Tibial nerve (tissue), 4 donors: ENCODE data around the gene KRTAP1-5.

ENCODE experiments used
- CTCF ChIP-seq, 5 experiments: fragments of 200-600 bp in 3 of 5; fragments of 450-650 bp in 2 of 5; sonication (generic) in 3 of 5; IDR thresholded peaks; one replicate each; pipeline ENCODE4 v1.5.1; 2016 to 2019; ENCODE audit warnings: antibody characterized with exemption in 5 of 5, mild to moderate bottlenecking in 3 of 5, moderate library complexity in 2 of 5
- EP300 ChIP-seq, 2 donors: sonication (generic); formaldehyde crosslinking; IDR thresholded peaks; one replicate each; pipeline ENCODE4 v1.6.1; 2017; ENCODE audit warnings: antibody characterized with exemption in 2 of 2, mild to moderate bottlenecking in 1 of 2
- POLR2A ChIP-seq, 2 donors: fragments of 450-650 bp; IDR thresholded peaks; one replicate each; pipeline ENCODE4 v1.6.1; 2017; ENCODE audit warnings: antibody characterized with exemption in 2 of 2, mild to moderate bottlenecking in 2 of 2, moderate library complexity in 2 of 2

DNA sequence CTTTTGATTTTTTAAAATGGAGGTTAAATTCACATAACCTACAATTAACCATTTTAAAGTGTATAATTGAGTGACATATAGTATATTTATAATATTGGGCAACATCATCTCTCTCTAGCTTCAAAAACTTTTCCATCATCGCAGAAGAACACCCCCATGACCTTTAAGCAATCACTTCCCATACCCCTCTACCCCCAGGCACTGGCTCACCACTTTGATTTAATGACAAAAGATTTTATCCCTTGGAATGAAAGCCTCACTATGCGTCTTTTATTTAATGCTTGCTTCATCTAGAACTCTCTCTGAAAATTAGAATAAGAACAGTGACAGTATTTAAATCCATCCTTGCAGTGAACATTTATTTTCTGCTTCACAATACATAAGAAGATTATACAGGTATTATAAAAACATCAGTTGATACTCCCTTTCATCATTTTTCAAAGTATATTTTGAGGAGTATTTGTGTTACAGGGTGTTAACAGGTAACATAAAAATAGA, 10.9 kb upstream of the KRTAP1-5 start:
- TF ChIP-seq CTCF (IDR thresholded peaks at IDR 0.05) = no peak
- TF ChIP-seq POLR2A (IDR thresholded peaks at IDR 0.05) = no peak
- TF ChIP-seq EP300 (IDR thresholded peaks at IDR 0.05) = no peak
